Bronchial epithelial cell (primary cell): ENCODE results near the gene HMCN2. TPM values are rescaled to one million over a fixed set of nuclear protein-coding genes. Genes with fewer than 3 reads are reported as not detected.

ENCODE experiments used
- DNase-seq: peaks from one replicate; pipeline ENCODE4 v3.0.0-alpha.2; 2010; ENCODE audit warnings: low read depth
- FAIRE-seq: peaks from 2 replicates; lab custom pipeline; 2011; peaks lifted over from hg19 to GRCh38; lab: Jason Lieb, UNC
- H3K27me3 ChIP-seq: 2 replicates; pipeline ENCODE4 v1.5.1; 2011; ENCODE audit warnings: low read length; ENCODE audit not compliant: control insufficient read depth, insufficient read depth
- H3K36me3 ChIP-seq: 2 replicates; pipeline ENCODE4 v1.5.1; 2011; ENCODE audit warnings: low read length; ENCODE audit not compliant: control insufficient read depth, insufficient read depth
- H3K4me3 ChIP-seq: 2 replicates; pipeline ENCODE4 v1.5.1; 2011; ENCODE audit warnings: mild to moderate bottlenecking, low read depth, low read length, control low read depth
- CTCF ChIP-seq: IDR thresholded peaks from 2 replicates; pipeline ENCODE4 v1.5.1; 2011; ENCODE audit warnings: mild to moderate bottlenecking, moderate library complexity, low read length, control low read depth, inconsistent platforms; ENCODE audit not compliant: insufficient read depth, severe bottlenecking
- total RNA-seq: library from RNA; depleted of rRNA; stranded (reverse); fragments of >200 nt; gene quantifications from 2 replicates; pipeline ENCODE4 v1.2.1, GENCODE V29; 2014

HMCN2 gene
- total RNA-seq, 1 donor from 2014 or later = under 0.01 TPM

GRCh38 chr9:130438382-130438981, 172.9 kb downstream of the HMCN2 start:
- no peak for DNase-seq
- Histone ChIP-seq H3K27me3 (peaks cover 5% of the 10 kb centered on the region), H3K36me3 (no peaks in the 10 kb centered on the region), H3K4me3 (no peak overlapping the region)
- no peak for TF ChIP-seq CTCF
- FAIRE-seq = no peak

GRCh38 chr9:130441031-130441430, 175.5 kb downstream of the HMCN2 start:
- DNase-seq (no peak), FAIRE-seq (no peak)
- H3K36me3 ChIP-seq = no peaks in the 10 kb centered on the region
- no peak for TF ChIP-seq CTCF
- no peaks in the 10 kb centered on the region for H3K27me3 ChIP-seq
- H3K4me3 ChIP-seq = no peak overlapping the region

- no peak for TF ChIP-seq CTCF
- DNase-seq = no peak
Measured at GRCh38 chr9:130442746-130443455, 177.3 kb downstream of the HMCN2 start.

GRCh38 chr9:130443456-130443801, 177.9 kb downstream of the HMCN2 start:
- FAIRE-seq (no peak), DNase-seq (no peak)
- Histone ChIP-seq H3K36me3 (no peaks in the 10 kb centered on the region), H3K4me3 (no peak overlapping the region), H3K27me3 (no peaks in the 10 kb centered on the region)
- TF ChIP-seq CTCF = no peak

More at GRCh38 chr9:130442746-130443455, 177.3 kb downstream of the HMCN2 start:
- peak; percentile 36 for FAIRE-seq
- H3K4me3 ChIP-seq = no peak overlapping the region
- H3K27me3 ChIP-seq = no peaks in the 10 kb centered on the region
- H3K36me3 ChIP-seq = no peaks in the 10 kb centered on the region

- no peaks in the 10 kb centered on the region for H3K27me3 ChIP-seq
- no peaks in the 10 kb centered on the region for H3K36me3 ChIP-seq
- no peak for TF ChIP-seq CTCF
- H3K4me3 ChIP-seq = no peak overlapping the region
- FAIRE-seq = no peak
- DNase-seq = no peak
Measured at GRCh38 chr9:130443840-130444492, 178.4 kb downstream of the HMCN2 start.
